Vagina (tissue), 2 donors: Measurements from ENCODE around the gene TCF20. TPM values are rescaled to one million over a fixed set of nuclear protein-coding genes. Genes with fewer than 3 reads are reported as not detected.

Experiments
- DNase-seq, 2 donors: peaks; one replicate each; pipeline ENCODE4 v3.0.0-alpha.2; 2017; ENCODE audit errors: extremely low spot score in 2 of 2
- H3K27ac ChIP-seq: fragments of 200-600 bp; sonication (generic); one replicate; pipeline ENCODE4 v1.5.1; 2019
- H3K27me3 ChIP-seq: fragments of 200-600 bp; sonication (generic); one replicate; pipeline ENCODE4 v1.5.1; 2019
- H3K36me3 ChIP-seq, 2 donors: fragments of 200-600 bp; sonication (generic); one replicate each; pipeline ENCODE4 v1.5.1; 2017 to 2019
- H3K4me1 ChIP-seq: fragments of 200-600 bp; sonication (generic); one replicate; pipeline ENCODE4 v1.5.1; 2019
- H3K4me3 ChIP-seq, 2 donors: fragments of 200-600 bp; sonication (generic); 1 replicate in 1 of 2; 2 replicates in 1 of 2; pipeline ENCODE4 v1.5.1; 2016 to 2019
- H3K9me3 ChIP-seq: fragments of 200-600 bp; sonication (generic); one replicate; pipeline ENCODE4 v1.5.1; 2019
- POLR2A ChIP-seq, 2 donors: fragments of 450-650 bp; IDR thresholded peaks; one replicate each; pipeline ENCODE4 v1.6.1; 2017; ENCODE audit warnings: antibody characterized with exemption in 2 of 2, mild to moderate bottlenecking in 2 of 2, moderate library complexity in 2 of 2
- POLR2AphosphoS5 ChIP-seq, 2 donors: sonication (generic); formaldehyde crosslinking; IDR thresholded peaks; one replicate each; pipeline ENCODE4 v1.9.0; 2017; ENCODE audit warnings: antibody characterized with exemption in 2 of 2, mild to moderate bottlenecking in 2 of 2, low read depth in 1 of 2; ENCODE audit not compliant: insufficient read depth in 1 of 2
- intact Hi-C: fragments of 100-400 bp; cut with DNase I; formaldehyde crosslinking; loops from one replicate; pipeline ENCODE4 v1.15.1; 2023
- total RNA-seq: library from RNA; depleted of rRNA; stranded (reverse); fragments of >200 nt; gene quantifications from one replicate; pipeline ENCODE4 v1.2.3, GENCODE V29; 2016
- TF ChIP-seq, protein P1 (sequence below), 3 experiments: fragments of 450-650 bp in 2 of 3; fragments of 200-600 bp in 1 of 3; sonication (generic) in 1 of 3; IDR thresholded peaks; one replicate each; pipeline ENCODE4 v1.5.1; 2017 to 2019; ENCODE audit warnings: antibody characterized with exemption in 3 of 3, mild to moderate bottlenecking in 2 of 3, moderate library complexity in 2 of 3

TCF20 gene
- total RNA-seq, 1 donor from 2014 or later: 30.4 TPM

DNA sequence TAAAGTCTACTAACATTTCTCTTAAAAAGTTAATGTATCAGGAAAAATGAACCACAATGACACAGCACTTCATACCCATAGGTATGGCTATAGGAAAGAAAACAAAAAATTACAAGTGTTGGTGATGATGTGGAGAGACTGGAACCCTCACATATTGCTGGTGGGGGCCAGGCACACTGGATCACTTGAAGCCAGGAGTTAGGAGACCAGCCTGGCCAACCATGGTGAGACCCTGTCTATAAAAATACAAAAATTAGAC is 26.7 kb downstream of the TCF20 start:
- no peaks in the 10 kb centered on the region for H3K9me3 ChIP-seq
- no peak overlapping the region for H3K27ac ChIP-seq
- peaks cover 13% of the 10 kb centered on the region for H3K4me1 ChIP-seq
- H3K36me3 ChIP-seq: no peaks in the 10 kb centered on the region
- no peak overlapping the region for H3K4me3 ChIP-seq
- no peak for DNase-seq
- no peak for TF ChIP-seq POLR2A (IDR thresholded peaks at IDR 0.05)
- TF ChIP-seq POLR2AphosphoS5 (IDR thresholded peaks at IDR 0.05; ENCODE audit: insufficient read depth in 1 of 2, low read depth in 1 of 2): no peak
- TF ChIP-seq, protein P1, sequence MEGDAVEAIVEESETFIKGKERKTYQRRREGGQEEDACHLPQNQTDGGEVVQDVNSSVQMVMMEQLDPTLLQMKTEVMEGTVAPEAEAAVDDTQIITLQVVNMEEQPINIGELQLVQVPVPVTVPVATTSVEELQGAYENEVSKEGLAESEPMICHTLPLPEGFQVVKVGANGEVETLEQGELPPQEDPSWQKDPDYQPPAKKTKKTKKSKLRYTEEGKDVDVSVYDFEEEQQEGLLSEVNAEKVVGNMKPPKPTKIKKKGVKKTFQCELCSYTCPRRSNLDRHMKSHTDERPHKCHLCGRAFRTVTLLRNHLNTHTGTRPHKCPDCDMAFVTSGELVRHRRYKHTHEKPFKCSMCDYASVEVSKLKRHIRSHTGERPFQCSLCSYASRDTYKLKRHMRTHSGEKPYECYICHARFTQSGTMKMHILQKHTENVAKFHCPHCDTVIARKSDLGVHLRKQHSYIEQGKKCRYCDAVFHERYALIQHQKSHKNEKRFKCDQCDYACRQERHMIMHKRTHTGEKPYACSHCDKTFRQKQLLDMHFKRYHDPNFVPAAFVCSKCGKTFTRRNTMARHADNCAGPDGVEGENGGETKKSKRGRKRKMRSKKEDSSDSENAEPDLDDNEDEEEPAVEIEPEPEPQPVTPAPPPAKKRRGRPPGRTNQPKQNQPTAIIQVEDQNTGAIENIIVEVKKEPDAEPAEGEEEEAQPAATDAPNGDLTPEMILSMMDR (IDR thresholded peaks at IDR 0.05): no peak
- intact Hi-C loops: no loop called here
- no peaks in the 10 kb centered on the region for H3K27me3 ChIP-seq

DNA sequence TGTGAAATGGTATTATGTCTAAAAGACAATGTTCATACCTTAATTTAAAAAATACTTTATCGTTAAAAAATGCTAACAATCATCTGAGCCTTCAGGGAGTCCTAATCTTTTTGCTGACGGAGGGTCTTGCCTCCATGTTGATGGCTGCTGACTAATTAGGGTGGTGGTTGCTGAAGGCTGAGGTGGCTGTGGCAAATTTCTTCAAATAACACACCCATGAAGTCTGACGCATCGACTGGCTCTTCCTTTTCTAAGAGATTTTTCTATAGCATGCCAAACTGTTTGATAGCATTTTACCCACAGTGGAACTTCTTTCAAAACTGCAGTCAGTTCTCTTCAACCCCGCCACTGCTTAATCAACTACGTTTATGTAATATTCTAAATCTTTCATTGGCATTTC is 33.6 kb downstream of the TCF20 start:
- H3K9me3 ChIP-seq: no peaks in the 10 kb centered on the region
- peaks cover 30% of the 10 kb centered on the region for H3K4me1 ChIP-seq
- H3K4me3 ChIP-seq: no peak overlapping the region
- no peak for TF ChIP-seq POLR2A (IDR thresholded peaks at IDR 0.05)
- TF ChIP-seq, protein P1 (IDR thresholded peaks at IDR 0.05): no peak
- no peak for TF ChIP-seq POLR2AphosphoS5 (IDR thresholded peaks at IDR 0.05; ENCODE audit: insufficient read depth in 1 of 2, low read depth in 1 of 2)
- no peak overlapping the region for H3K27ac ChIP-seq
- intact Hi-C loops: no loop called here
- H3K27me3 ChIP-seq: no peaks in the 10 kb centered on the region
- no peaks in the 10 kb centered on the region for H3K36me3 ChIP-seq
- no peak for DNase-seq

DNA sequence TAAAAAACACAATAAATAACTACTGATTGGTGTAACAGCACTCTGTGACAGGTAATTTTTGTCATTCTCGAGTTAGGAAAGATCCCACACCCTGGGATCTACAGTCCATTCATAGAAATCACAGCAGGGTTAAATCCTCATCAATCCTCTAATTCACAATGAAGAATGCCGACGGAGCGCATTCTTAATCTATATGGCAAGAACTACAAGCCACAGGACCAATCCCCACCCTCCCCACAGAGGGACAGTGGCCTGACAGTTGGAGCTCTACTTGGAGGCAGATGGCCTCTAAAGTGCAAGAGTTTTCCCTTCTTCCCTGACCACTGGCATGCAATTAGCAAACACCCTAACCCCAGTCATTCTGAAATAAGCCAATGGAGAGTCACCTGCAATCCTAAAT is 34.2 kb downstream of the TCF20 start:
- no peaks in the 10 kb centered on the region for H3K27me3 ChIP-seq
- DNase-seq: no peak
- intact Hi-C loops: no loop called here
- no peak overlapping the region for H3K27ac ChIP-seq
- H3K9me3 ChIP-seq: no peaks in the 10 kb centered on the region
- TF ChIP-seq POLR2AphosphoS5 (IDR thresholded peaks at IDR 0.05; ENCODE audit: insufficient read depth in 1 of 2, low read depth in 1 of 2) (no peak), POLR2A (IDR thresholded peaks at IDR 0.05) (no peak)
- TF ChIP-seq, protein P1 (IDR thresholded peaks at IDR 0.05): no peak
- peaks cover 30% of the 10 kb centered on the region for H3K4me1 ChIP-seq
- H3K36me3 ChIP-seq: no peaks in the 10 kb centered on the region
- H3K4me3 ChIP-seq: no peak overlapping the region

DNA sequence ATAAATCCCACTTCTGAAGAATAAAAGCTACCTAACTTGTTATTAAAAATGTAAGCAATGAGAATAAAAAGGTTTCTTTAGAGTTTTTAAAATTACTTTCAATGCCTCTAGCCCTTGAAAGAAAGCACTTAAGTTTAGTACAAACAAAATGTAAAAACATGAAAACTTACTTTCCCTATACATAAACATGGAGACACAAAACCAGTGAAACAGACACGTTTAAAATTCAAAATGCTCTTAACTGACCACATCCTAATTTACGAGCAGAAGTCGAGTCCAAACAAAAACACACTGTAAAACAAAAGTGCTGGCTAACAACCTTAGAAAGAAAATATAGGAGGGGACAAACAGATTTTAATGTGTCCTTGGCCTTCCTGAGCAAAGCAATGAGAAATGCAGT is 36.6 kb downstream of the TCF20 start:
- TF ChIP-seq POLR2AphosphoS5 (IDR thresholded peaks at IDR 0.05; ENCODE audit: insufficient read depth in 1 of 2, low read depth in 1 of 2) (no peak), POLR2A (IDR thresholded peaks at IDR 0.05) (no peak)
- TF ChIP-seq, protein P1 (IDR thresholded peaks at IDR 0.05): no peak
- no peaks in the 10 kb centered on the region for H3K36me3 ChIP-seq
- no peak for DNase-seq
- no peaks in the 10 kb centered on the region for H3K9me3 ChIP-seq
- no peak overlapping the region for H3K4me3 ChIP-seq
- no peak overlapping the region for H3K27ac ChIP-seq
- intact Hi-C loops: no loop called here
- H3K4me1 ChIP-seq: peaks cover 50% of the 10 kb centered on the region
- H3K27me3 ChIP-seq: no peaks in the 10 kb centered on the region

DNA sequence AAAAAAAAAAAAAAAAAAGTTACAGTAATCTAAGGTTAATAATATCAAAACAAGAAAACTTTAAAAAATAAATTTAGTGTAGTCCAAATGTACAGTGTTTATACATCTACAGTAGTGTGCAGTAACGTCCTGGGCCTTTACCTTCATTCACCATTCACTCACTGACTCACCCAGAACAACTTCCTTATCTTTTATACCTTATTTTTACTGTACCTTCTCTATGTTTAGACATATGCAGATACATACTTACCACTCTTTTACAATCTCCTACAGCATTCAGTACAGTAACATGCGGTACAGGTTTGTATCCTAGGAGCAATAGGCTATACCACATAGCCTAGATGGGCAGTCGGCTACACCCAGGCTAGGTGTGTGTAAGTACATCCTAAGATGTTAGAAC is 38.5 kb downstream of the TCF20 start:
- no peaks in the 10 kb centered on the region for H3K9me3 ChIP-seq
- no peak overlapping the region for H3K4me3 ChIP-seq
- TF ChIP-seq, protein P1 (IDR thresholded peaks at IDR 0.05): no peak
- TF ChIP-seq POLR2A (IDR thresholded peaks at IDR 0.05): no peak
- H3K27ac ChIP-seq: no peak overlapping the region
- H3K4me1 ChIP-seq: peaks cover 69% of the 10 kb centered on the region
- no peaks in the 10 kb centered on the region for H3K27me3 ChIP-seq
- no peaks in the 10 kb centered on the region for H3K36me3 ChIP-seq
- intact Hi-C loops: no loop called here
- no peak for DNase-seq
